Articular chondrocyte of knee joint (primary cell): ENCODE results near the gene OR2D3. TPM values are rescaled to one million over a fixed set of nuclear protein-coding genes. Genes with fewer than 3 reads are reported as not detected.

Experiments
- total RNA-seq: library from RNA; depleted of rRNA; stranded (reverse); fragments of >200 nt; gene quantifications from 2 replicates; pipeline ENCODE4 v1.2.3, GENCODE V29; 2012

OR2D3 gene
- not detected in 2 replicates for total RNA-seq

GRCh38 chr11:6920702-6921101 is at the start of gene OR2D3:
TSS of gene OR2D3 (plus strand) at chr11:6921002. CDS start at chr11:6921002, 0 bp downstream.

GRCh38 chr11:6876325-6876724 is 44.5 kb upstream of the OR2D3 start, which contains the start of gene OR10A4:
TSS of gene OR10A4 (plus strand) at chr11:6876625. CDS start at chr11:6876648, 23 bp downstream.

GRCh38 chr11:6892400-6892799 is 28.4 kb upstream of the OR2D3 start, which contains the start of gene OR2D2:
TSS of gene OR2D2 (minus strand) at chr11:6892500. CDS start at chr11:6892500, 0 bp downstream.

GRCh38 chr11:6926208-6927029 is 5.6 kb downstream of the OR2D3 start, which contains the start of gene ZNF215:
TSS of gene ZNF215 (plus strand) at chr11:6926426. CDS start at chr11:6932273, 5,847 bp downstream.

Other genes with a start within 250 kb of the OR2D3 start
- gene MRPL17, start 237.7 kb upstream of the OR2D3 start, total RNA-seq = 27.3 and 32.3 TPM in 2 replicates
- 0.39 and 0.43 TPM in 2 replicates for gene OR2AG2, start 149.0 kb upstream of the OR2D3 start, total RNA-seq
- under 0.01 TPM in 1 of 2 replicates, not detected in the other for gene OR2AG1, start 138.0 kb upstream of the OR2D3 start, total RNA-seq
- 0.52 and 0.76 TPM in 2 replicates for gene OR6A2, start 121.3 kb upstream of the OR2D3 start, total RNA-seq
- not detected in 2 replicates for gene OR10A5, start 75.3 kb upstream of the OR2D3 start, total RNA-seq
- gene OR10A2, start 57.9 kb upstream of the OR2D3 start, total RNA-seq = not detected in 2 replicates
- not detected in 2 replicates for gene OR10A4, start 44.4 kb upstream of the OR2D3 start, total RNA-seq
- gene OR2D2, start 28.5 kb upstream of the OR2D3 start, total RNA-seq = 0.78 and 1.2 TPM in 2 replicates
- gene ZNF215, start 5.4 kb downstream of the OR2D3 start, total RNA-seq = 3.4 and 3.9 TPM in 2 replicates
- gene ZNF214, start 99.3 kb downstream of the OR2D3 start, total RNA-seq = 6.8 and 9.1 TPM in 2 replicates
- 0.13 and 0.22 TPM in 2 replicates for gene NLRP14, start 99.5 kb downstream of the OR2D3 start, total RNA-seq
- gene RBMXL2, start 168.0 kb downstream of the OR2D3 start, total RNA-seq = not detected in 2 replicates